G401.6 (cell line): Measurements from ENCODE around the gene CAMK1D.
"Not testable (repeated sequence)": the region's sequence is repeated elsewhere in the genome, so short reads cannot be mapped to it uniquely, and the experiment has no call there.

Experiments used
- FAIRE-seq: peaks from 2 replicates; lab custom pipeline; 2012; peaks lifted over from hg19 to GRCh38; lab: Jason Lieb, UNC

The CAMK1D gene

GRCh38 chr10:12702215-12702770 is 352.9 kb downstream of the CAMK1D start:
- no peak for FAIRE-seq

- FAIRE-seq, result no peak
Measured at GRCh38 chr10:12703126-12703525, 353.8 kb downstream of the CAMK1D start.

- no peak for FAIRE-seq
Measured at GRCh38 chr10:12703813-12704212, 354.5 kb downstream of the CAMK1D start.

- FAIRE-seq, result no peak
Measured at GRCh38 chr10:12704488-12704887, 355.1 kb downstream of the CAMK1D start.

GRCh38 chr10:12705943-12706342 is 356.6 kb downstream of the CAMK1D start:
- no peak for FAIRE-seq

GRCh38 chr10:12707461-12708185 is 358.3 kb downstream of the CAMK1D start:
- no peak for FAIRE-seq

GRCh38 chr10:12709000-12709401 is 359.7 kb downstream of the CAMK1D start:
- FAIRE-seq, result no peak

- no peak for FAIRE-seq
Measured at GRCh38 chr10:12709521-12709963, 360.2 kb downstream of the CAMK1D start.

- no peak for FAIRE-seq
Measured at GRCh38 chr10:12710157-12710556, 360.8 kb downstream of the CAMK1D start.

GRCh38 chr10:12710594-12711349 is 361.4 kb downstream of the CAMK1D start:
- FAIRE-seq, result peak; percentile 86

GRCh38 chr10:12711350-12711708 is 362.0 kb downstream of the CAMK1D start:
- no peak for FAIRE-seq

- FAIRE-seq, result no peak
Measured at GRCh38 chr10:12712293-12712983, 363.1 kb downstream of the CAMK1D start.

GRCh38 chr10:12712984-12713316 is 363.6 kb downstream of the CAMK1D start:
- FAIRE-seq, result not testable (repeated sequence)

GRCh38 chr10:12716042-12716441 is 366.7 kb downstream of the CAMK1D start:
- no peak for FAIRE-seq

- no peak for FAIRE-seq
Measured at GRCh38 chr10:12717981-12718707, 368.8 kb downstream of the CAMK1D start.

- FAIRE-seq, result no peak
Measured at GRCh38 chr10:12719365-12719764, 370.0 kb downstream of the CAMK1D start.

GRCh38 chr10:12720217-12720981 is 371.1 kb downstream of the CAMK1D start:
- FAIRE-seq, result no peak

- no peak for FAIRE-seq
Measured at GRCh38 chr10:12721334-12721733, 372.0 kb downstream of the CAMK1D start.

- FAIRE-seq, result no peak
Measured at GRCh38 chr10:12723220-12723619, 373.9 kb downstream of the CAMK1D start.

- FAIRE-seq, result no peak
Measured at GRCh38 chr10:12724807-12725579, 375.6 kb downstream of the CAMK1D start.

- not testable (repeated sequence) for FAIRE-seq
Measured at GRCh38 chr10:12725580-12725888, 376.2 kb downstream of the CAMK1D start.
